Transverse colon (tissue), 3 donors: ENCODE results near the gene ZBTB8B.

Experiments used
- EP300 ChIP-seq: sonication (generic); formaldehyde crosslinking; IDR thresholded peaks from one replicate; pipeline ENCODE4 v1.6.1; 2017; ENCODE audit warnings: antibody characterized with exemption, low read depth
- TF ChIP-seq, protein P1 (sequence below), 5 experiments: fragments of 200-600 bp in 3 of 5; fragments of 450-650 bp in 2 of 5; sonication (generic) in 3 of 5; IDR thresholded peaks; 1 replicate in 2 of 5; 2 replicates in 3 of 5; pipeline ENCODE4 v1.5.1; 2016 to 2017; ENCODE audit warnings: antibody characterized with exemption in 5 of 5, inconsistent platforms in 3 of 5, mild to moderate bottlenecking in 2 of 5, moderate library complexity in 1 of 5

DNA sequence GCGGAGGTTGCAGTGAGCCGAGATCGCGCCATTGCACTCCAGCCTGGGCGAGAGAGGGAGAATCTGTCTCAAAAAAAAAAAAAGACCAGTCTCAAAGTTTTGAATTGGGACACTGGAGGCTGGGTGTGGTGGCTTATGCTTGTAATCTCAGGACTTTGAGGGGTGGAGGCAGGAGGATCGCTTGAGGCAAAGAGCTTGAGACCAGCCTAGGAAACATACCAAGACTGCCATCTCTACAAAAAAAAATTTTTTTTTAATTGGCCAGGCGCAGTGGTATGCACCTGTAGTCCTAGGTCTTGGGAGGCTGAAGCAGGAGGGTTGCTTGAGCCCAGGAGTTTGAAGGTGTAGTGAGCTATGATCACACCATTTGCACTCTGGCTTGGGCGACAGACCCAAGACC is 3.9 kb downstream of the ZBTB8B start:
- TF ChIP-seq, protein P1, sequence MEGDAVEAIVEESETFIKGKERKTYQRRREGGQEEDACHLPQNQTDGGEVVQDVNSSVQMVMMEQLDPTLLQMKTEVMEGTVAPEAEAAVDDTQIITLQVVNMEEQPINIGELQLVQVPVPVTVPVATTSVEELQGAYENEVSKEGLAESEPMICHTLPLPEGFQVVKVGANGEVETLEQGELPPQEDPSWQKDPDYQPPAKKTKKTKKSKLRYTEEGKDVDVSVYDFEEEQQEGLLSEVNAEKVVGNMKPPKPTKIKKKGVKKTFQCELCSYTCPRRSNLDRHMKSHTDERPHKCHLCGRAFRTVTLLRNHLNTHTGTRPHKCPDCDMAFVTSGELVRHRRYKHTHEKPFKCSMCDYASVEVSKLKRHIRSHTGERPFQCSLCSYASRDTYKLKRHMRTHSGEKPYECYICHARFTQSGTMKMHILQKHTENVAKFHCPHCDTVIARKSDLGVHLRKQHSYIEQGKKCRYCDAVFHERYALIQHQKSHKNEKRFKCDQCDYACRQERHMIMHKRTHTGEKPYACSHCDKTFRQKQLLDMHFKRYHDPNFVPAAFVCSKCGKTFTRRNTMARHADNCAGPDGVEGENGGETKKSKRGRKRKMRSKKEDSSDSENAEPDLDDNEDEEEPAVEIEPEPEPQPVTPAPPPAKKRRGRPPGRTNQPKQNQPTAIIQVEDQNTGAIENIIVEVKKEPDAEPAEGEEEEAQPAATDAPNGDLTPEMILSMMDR (IDR thresholded peaks at IDR 0.05): no peak
- no peak for TF ChIP-seq EP300
